B cell (primary cell): ENCODE measurements around the gene VWA3B. TPM values are rescaled to one million over a fixed set of nuclear protein-coding genes. Genes with fewer than 3 reads are reported as not detected.

Experiments
- ATAC-seq: fragments of 200-7000 bp; cut with Tn5 transposase; one replicate; pipeline ENCODE4 v1.10.0; 2021; ENCODE audit warnings: low read depth, mild to moderate bottlenecking, moderate number of reproducible peaks, moderate library complexity
- CTCF ChIA-PET: fragments of 350-600 bp; sonication (Branson Sonifier 250); formaldehyde crosslinking; loops from one replicate; lab custom pipeline; 2021; ENCODE audit warnings: antibody characterized with exemption, inconsistent platforms; lab: Charles Lee
- POLR2A ChIA-PET: fragments of 350-600 bp; sonication (Branson Sonifier 250); formaldehyde crosslinking; loops from one replicate; lab custom pipeline; 2021; ENCODE audit warnings: antibody characterized with exemption; lab: Charles Lee
- DNase-seq: peaks from one replicate; pipeline ENCODE4 v3.0.0; 2013
- H2AFZ ChIP-seq: 2 replicates; pipeline ENCODE4 v1.6.1; 2012; ENCODE audit warnings: mild to moderate bottlenecking, low read depth, low read length; ENCODE audit not compliant: insufficient read depth, poor library complexity, severe bottlenecking
- H3K27ac ChIP-seq, 2 donors: 1 replicate in 1 of 2; 2 replicates in 1 of 2; pipeline ENCODE4 v1.5.1; 2012 to 2013; ENCODE audit warnings: low read length in 2 of 2, mild to moderate bottlenecking in 2 of 2, moderate library complexity in 1 of 2
- H3K27me3 ChIP-seq, 4 experiments: fragments of 200-600 bp in 1 of 4; sonication (generic) in 1 of 4; replicated peaks in 1 of 4; 1 replicate in 2 of 4; 2 replicates in 2 of 4; pipeline versions ENCODE4 v1.6.1 to v1.7.0; 2013 to 2016; ENCODE audit warnings: low read length in 3 of 4, mild to moderate bottlenecking in 2 of 4, mixed read lengths in 1 of 4, moderate library complexity in 1 of 4; ENCODE audit not compliant: insufficient read depth in 4 of 4, control insufficient read depth in 3 of 4; ENCODE audit errors: control extremely low read depth in 1 of 4
- H3K36me3 ChIP-seq, 2 experiments: replicated peaks in 1 of 2; 1 replicate in 1 of 2; 2 replicates in 1 of 2; pipeline versions ENCODE4 v1.6.1 to v1.7.1; 2013; ENCODE audit warnings: low read length in 1 of 2; ENCODE audit not compliant: insufficient read depth in 2 of 2, control insufficient read depth in 1 of 2; ENCODE audit errors: control extremely low read depth in 1 of 2, extremely low read depth in 1 of 2
- H3K4me1 ChIP-seq, 2 donors: fragments of 200-600 bp in 1 of 2; sonication (generic) in 1 of 2; 1 replicate in 1 of 2; 2 replicates in 1 of 2; pipeline versions ENCODE4 v1.5.1 to v1.6.1; 2013 to 2017; ENCODE audit warnings: low read length in 2 of 2; ENCODE audit not compliant: control insufficient read depth in 2 of 2, insufficient read depth in 2 of 2
- H3K4me2 ChIP-seq: replicated peaks from 2 replicates; pipeline ENCODE3; 2012; ENCODE audit warnings: mild to moderate bottlenecking, low read depth, low read length; ENCODE audit not compliant: poor library complexity, severe bottlenecking
- H3K4me3 ChIP-seq, 5 experiments: fragments of 200-600 bp in 1 of 5; sonication (generic) in 1 of 5; 1 replicate in 3 of 5; 2 replicates in 2 of 5; pipeline versions ENCODE4 v1.5.1 to v1.7.0; 2011 to 2016; ENCODE audit warnings: low read length in 4 of 5, mild to moderate bottlenecking in 4 of 5, low read depth in 2 of 5, control low read depth in 1 of 5, moderate library complexity in 1 of 5; ENCODE audit not compliant: insufficient read depth in 1 of 5; ENCODE audit errors: control extremely low read depth in 1 of 5, extremely low read depth in 1 of 5
- H3K79me2 ChIP-seq: fragments of 200-600 bp; sonication (generic); one replicate; pipeline ENCODE4 v1.6.0; 2016; ENCODE audit warnings: low read length; ENCODE audit not compliant: control insufficient read depth, insufficient read depth
- H3K9ac ChIP-seq: fragments of 200-600 bp; sonication (generic); 2 replicates; pipeline ENCODE4 v1.6.1; 2017; ENCODE audit warnings: mild to moderate bottlenecking, low read length, moderate library complexity
- H3K9me3 ChIP-seq, 3 donors: one replicate each; pipeline versions ENCODE4 v1.6.1 to v1.7.1; 2013; ENCODE audit warnings: low read length in 2 of 3; ENCODE audit not compliant: control insufficient read depth in 2 of 3, insufficient read depth in 1 of 3; ENCODE audit errors: control extremely low read depth in 1 of 3
- H4K20me1 ChIP-seq: 2 replicates; pipeline ENCODE4 v1.6.0; 2012; ENCODE audit warnings: mild to moderate bottlenecking, low read length; ENCODE audit not compliant: insufficient read depth, control insufficient read depth, poor library complexity, severe bottlenecking
- H3K27ac Mint-ChIP-seq: one replicate; pipeline ENCODE4 v1.8.0; 2021; ENCODE audit warnings: mixed read lengths
- H3K27me3 Mint-ChIP-seq: one replicate; pipeline ENCODE4 v1.8.0; 2021; ENCODE audit warnings: mixed read lengths
- H3K4me1 Mint-ChIP-seq: one replicate; pipeline ENCODE4 v1.8.0; 2021; ENCODE audit warnings: mixed read lengths
- H3K4me3 Mint-ChIP-seq: one replicate; pipeline ENCODE4 v1.8.0; 2021; ENCODE audit warnings: mixed read lengths
- H3K9me3 Mint-ChIP-seq: one replicate; pipeline ENCODE4 v1.8.0; 2022; ENCODE audit warnings: mixed read lengths; ENCODE audit not compliant: insufficient read depth
- CTCF ChIP-seq: fragments of 200-600 bp; IDR thresholded peaks from one replicate; pipeline ENCODE4 v1.8.0; 2022; ENCODE audit warnings: antibody characterized with exemption, mild to moderate bottlenecking
- EZH2 ChIP-seq: IDR thresholded peaks from 2 replicates; pipeline ENCODE4 v1.6.1; 2012; ENCODE audit warnings: borderline replicate concordance, low read depth, mild to moderate bottlenecking, moderate library complexity, low read length; ENCODE audit not compliant: insufficient read depth, poor library complexity, severe bottlenecking
- WGBS: methylation state at CpG from one replicate; pipeline ENCODE4 v1.1.5; 2013; ENCODE audit warnings: missing lambda C conversion rate; ENCODE audit not compliant: insufficient coverage; 5-methylcytosine and 5-hydroxymethylcytosine counted together
- intact Hi-C: fragments of 100-400 bp; cut with micrococcal nuclease; formaldehyde crosslinking; loops from one replicate; pipeline ENCODE4 v1.10.0; 2022
- polyA plus RNA-seq: library from polyadenylated mRNA; depleted of rRNA; stranded (reverse); fragments of >200 nt; gene quantifications from 2 replicates; pipeline ENCODE4 v1.2.3, GENCODE V29; 2012
- total RNA-seq, 2 donors: library from RNA; stranded (reverse); fragments of 120-200 nt in 1 of 2; gene quantifications; 1 replicate in 1 of 2; 2 replicates in 1 of 2; pipeline versions ENCODE4 v1.2.3 to v1.2.4, GENCODE V29; 2013 to 2022

The VWA3B gene
- total and polyA plus RNA-seq, 2 donors (not counting 1 experiment from before 2014, with no cell fraction given) = not detected

- Histone ChIP-seq H3K9me3 (peaks cover 0 to 6% (median 3%) of the 10 kb centered on the region in 3 donors), H2AFZ (no peak overlapping the region), H3K9ac (no peak overlapping the region), H3K36me3 (no peaks in the 10 kb centered on the region), H4K20me1 (no peaks in the 10 kb centered on the region), H3K79me2 (no peaks in the 10 kb centered on the region), H3K4me2 (no peak overlapping the region), H3K4me3 (no peak overlapping the region), H3K27ac (no peak overlapping the region), H3K4me1 (no peaks in the 10 kb centered on the region), H3K27me3 (no peaks in the 10 kb centered on the region)
- ATAC-seq (peak; percentile 49), DNase-seq (peak; percentile 59)
- WGBS = 10% methylated on average over 1 of the region's 2 CpGs
- Mint-ChIP-seq H3K27ac (no peak overlapping the region), H3K9me3 (no peaks in the 10 kb centered on the region), H3K27me3 (peaks cover 1% of the 10 kb centered on the region), H3K4me3 (no peak overlapping the region), H3K4me1 (no peaks in the 10 kb centered on the region)
- ChIA-PET CTCF (interaction anchor here (0.7 to 3.6 kb wide), 20 partner anchors 9 to 529 kb away, joined by 3 to 54 read pairs (median 4); partner anchors contain the start of gene VWA3B), POLR2A (no interaction called here)
- intact Hi-C loops = loop anchor here (1.0 to 5.0 kb wide), 2 partner anchors 118 to 463 kb away; no protein-coding TSS in a partner anchor
- TF ChIP-seq CTCF = peak; percentile 73
- TF ChIP-seq EZH2 = no peak
These were observed 182.3 kb downstream of the VWA3B start for GRCh38 chr2:98269274-98269673.

GRCh38 chr2:98269830-98270229 lies 182.9 kb downstream of the VWA3B start:
- CTCF ChIA-PET = interaction anchor here (0.9 to 3.6 kb wide), 16 partner anchors 8 to 529 kb away, joined by 3 to 54 read pairs (median 4); partner anchors contain the start of gene VWA3B
- TF ChIP-seq EZH2 (no peak), CTCF (no peak)
- no peaks in the 10 kb centered on the region for H3K36me3 ChIP-seq
- no peaks in the 10 kb centered on the region for H3K79me2 ChIP-seq
- H3K27me3 Mint-ChIP-seq = peaks cover 3% of the 10 kb centered on the region
- H3K27me3 ChIP-seq = no peaks in the 10 kb centered on the region
- ATAC-seq (no peak), DNase-seq (no peak)
- no peak overlapping the region for H3K27ac ChIP-seq
- no peaks in the 10 kb centered on the region for H3K4me1 Mint-ChIP-seq
- intact Hi-C loops = loop anchor here (1.0 to 5.0 kb wide), 2 partner anchors 117 to 464 kb away; no protein-coding TSS in a partner anchor
- H3K4me3 ChIP-seq = no peak overlapping the region
- no peaks in the 10 kb centered on the region for H3K9me3 Mint-ChIP-seq
- no peaks in the 10 kb centered on the region for H3K4me1 ChIP-seq
- H3K9me3 ChIP-seq = peaks cover 0 to 1% (median 0%) of the 10 kb centered on the region in 3 donors
- H2AFZ ChIP-seq = no peak overlapping the region
- no peaks in the 10 kb centered on the region for H4K20me1 ChIP-seq
- WGBS = no CpG with 5 or more reads among the region's 2 CpGs
- H3K9ac ChIP-seq = no peak overlapping the region
- no peak overlapping the region for H3K4me2 ChIP-seq
- no peak overlapping the region for H3K27ac Mint-ChIP-seq
- H3K4me3 Mint-ChIP-seq = no peak overlapping the region
- POLR2A ChIA-PET = no interaction called here
